ENCODE data around the gene DDX46. TPM values are rescaled to one million over a fixed set of nuclear protein-coding genes. Genes with fewer than 3 reads are reported as not detected.
"Not testable (repeated sequence)": the region's sequence is repeated elsewhere in the genome, so short reads cannot be mapped to it uniquely, and the experiment has no call there.

The DDX46 gene
- total RNA-seq, 3 donors from 2014 or later (not counting 1 experiment from before 2014, with no cell fraction given) = 61.4 to 74.8 (median 67.2) TPM

DNA sequence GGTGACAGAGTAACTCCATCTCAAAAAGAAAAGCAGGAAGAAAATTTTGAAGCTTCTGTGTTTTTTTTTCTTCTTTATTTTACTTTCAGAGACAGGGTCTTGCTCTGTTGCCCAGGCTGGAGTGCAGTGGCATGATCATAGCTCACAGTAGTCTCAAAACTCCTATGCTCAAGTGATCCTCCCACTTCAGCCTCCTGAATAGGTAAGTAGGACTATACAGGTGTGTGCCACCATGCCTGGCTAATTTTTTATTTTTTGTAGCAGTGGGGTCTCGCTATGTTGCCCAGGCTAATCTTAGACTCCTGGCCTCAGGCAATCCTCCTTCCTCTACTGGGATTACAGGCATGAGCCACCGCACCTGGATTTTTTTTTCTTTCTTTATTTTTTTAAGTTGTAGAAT is 77.0 kb downstream of the DDX46 start:
- Histone ChIP-seq H3K4me1 (ENCODE audit: control insufficient read depth, insufficient read depth, low read length) (no peaks in the 10 kb centered on the region), H3K9me3 (ENCODE audit: control insufficient read depth, insufficient read depth, low read length) (no peaks in the 10 kb centered on the region), H3K4me3 (ENCODE audit: low read length) (no peak overlapping the region), H3K27ac (ENCODE audit: low read length) (no peak overlapping the region), H3K27me3 (ENCODE audit: control insufficient read depth, insufficient read depth, low read length) (no peaks in the 10 kb centered on the region), H3K36me3 (ENCODE audit: control insufficient read depth, insufficient read depth, low read length) (peaks cover 11% of the 10 kb centered on the region)
- no peak for TF ChIP-seq CTCF (IDR thresholded peaks at IDR 0.05)
- Mint-ChIP-seq H3K4me1 (no peaks in the 10 kb centered on the region), H3K9me3 (no peaks in the 10 kb centered on the region), H3K36me3 (no peaks in the 10 kb centered on the region), H3K4me3 (no peak overlapping the region), H3K27me3 (ENCODE audit: low read depth in 2 of 2) (no peaks in the 10 kb centered on the region), H3K27ac (no peak overlapping the region)
- intact Hi-C loops (cut with micrococcal nuclease) = no loop called here
- WGBS (ENCODE audit: insufficient coverage) = no CpG with 5 or more reads among the region's 2 CpGs
- DNase-seq = no peak
- no peak for ATAC-seq

DNA sequence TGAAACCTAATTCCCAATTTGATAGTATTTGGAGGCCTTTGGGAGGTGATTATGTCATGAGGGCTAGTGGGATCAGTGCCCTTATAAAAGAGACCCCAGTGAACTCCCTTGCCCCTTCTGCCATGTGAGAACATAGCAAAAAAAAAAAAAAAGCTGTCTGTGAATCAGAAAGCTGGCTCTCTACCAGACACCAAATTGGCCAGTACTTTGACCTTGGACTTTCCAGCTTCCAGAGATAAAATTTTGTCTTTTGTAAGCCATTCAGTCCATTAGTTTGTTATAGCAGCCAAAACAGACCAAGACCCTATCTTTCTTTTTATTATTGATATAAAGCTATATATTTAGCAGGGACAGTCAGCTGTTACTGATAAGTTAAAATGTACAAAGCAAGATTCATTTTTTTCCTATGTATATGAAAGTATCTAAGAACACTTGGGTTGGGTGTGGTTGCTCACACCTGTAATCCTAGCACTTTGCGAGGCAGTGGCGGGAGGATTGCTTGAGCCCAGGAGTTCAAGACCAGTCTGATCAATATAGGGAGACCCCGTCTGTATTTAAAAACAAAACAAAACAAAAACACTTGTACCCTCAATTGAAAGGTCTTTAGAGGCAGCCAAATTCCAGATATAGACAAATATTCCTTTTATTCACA is 79.1 kb downstream of the DDX46 start:
- DNase-seq = no peak
- 100% methylated on average over 3 of the region's 3 CpGs for WGBS (ENCODE audit: insufficient coverage)
- Mint-ChIP-seq H3K27me3 (ENCODE audit: low read depth in 2 of 2) (no peaks in the 10 kb centered on the region), H3K9me3 (no peaks in the 10 kb centered on the region), H3K36me3 (no peaks in the 10 kb centered on the region), H3K4me1 (no peaks in the 10 kb centered on the region), H3K4me3 (no peak overlapping the region), H3K27ac (no peak overlapping the region)
- intact Hi-C loops (cut with micrococcal nuclease) = no loop called here
- H3K36me3 ChIP-seq (ENCODE audit: control insufficient read depth, insufficient read depth, low read length) = peaks cover 11% of the 10 kb centered on the region
- H3K4me1 ChIP-seq (ENCODE audit: control insufficient read depth, insufficient read depth, low read length) = no peaks in the 10 kb centered on the region
- no peak for TF ChIP-seq CTCF (IDR thresholded peaks at IDR 0.05)
- H3K4me3 ChIP-seq (ENCODE audit: low read length) = no peak overlapping the region
- H3K9me3 ChIP-seq (ENCODE audit: control insufficient read depth, insufficient read depth, low read length) = no peaks in the 10 kb centered on the region
- H3K27ac ChIP-seq (ENCODE audit: low read length) = no peak overlapping the region
- H3K27me3 ChIP-seq (ENCODE audit: control insufficient read depth, insufficient read depth, low read length) = no peaks in the 10 kb centered on the region
- ATAC-seq = no peak

GRCh38 chr5:134838361-134838760 is 79.8 kb downstream of the DDX46 start:
- H3K27ac Mint-ChIP-seq; H3K36me3 Mint-ChIP-seq; H3K27me3 Mint-ChIP-seq (ENCODE audit: low read depth in 2 of 2); H3K9me3 Mint-ChIP-seq; H3K9me3 ChIP-seq (ENCODE audit: control insufficient read depth, insufficient read depth, low read length); DNase-seq; H3K4me1 ChIP-seq (ENCODE audit: control insufficient read depth, insufficient read depth, low read length); H3K27ac ChIP-seq (ENCODE audit: low read length); H3K4me3 ChIP-seq (ENCODE audit: low read length); intact Hi-C loops (cut with micrococcal nuclease); H3K4me3 Mint-ChIP-seq; H3K4me1 Mint-ChIP-seq; ATAC-seq; H3K27me3 ChIP-seq (ENCODE audit: control insufficient read depth, insufficient read depth, low read length): not testable (repeated sequence)
- H3K36me3 ChIP-seq (ENCODE audit: control insufficient read depth, insufficient read depth, low read length) = peaks cover 10% of the 10 kb centered on the region
- WGBS (ENCODE audit: insufficient coverage) = 98% methylated on average over 9 of the region's 9 CpGs

- no peak overlapping the region for H3K4me3 Mint-ChIP-seq
- no peak overlapping the region for H3K27ac Mint-ChIP-seq
Observed at GRCh38 chr5:134840811-134841210, 82.2 kb downstream of the DDX46 start.

More at GRCh38 chr5:134840811-134841210, 82.2 kb downstream of the DDX46 start:
- no peak for DNase-seq
- H3K27me3 Mint-ChIP-seq (ENCODE audit: low read depth in 2 of 2) = no peaks in the 10 kb centered on the region
- no peaks in the 10 kb centered on the region for H3K9me3 Mint-ChIP-seq
- H3K4me1 Mint-ChIP-seq = peaks cover 8 to 9% of the 10 kb centered on the region in 2 donors
- TF ChIP-seq CTCF (IDR thresholded peaks at IDR 0.05) = no peak
- Histone ChIP-seq H3K4me1 (ENCODE audit: control insufficient read depth, insufficient read depth, low read length) (peaks cover 7% of the 10 kb centered on the region), H3K36me3 (ENCODE audit: control insufficient read depth, insufficient read depth, low read length) (peaks cover 6% of the 10 kb centered on the region), H3K27ac (ENCODE audit: low read length) (no peak overlapping the region), H3K4me3 (ENCODE audit: low read length) (no peak overlapping the region), H3K9me3 (ENCODE audit: control insufficient read depth, insufficient read depth, low read length) (no peaks in the 10 kb centered on the region), H3K27me3 (ENCODE audit: control insufficient read depth, insufficient read depth, low read length) (no peaks in the 10 kb centered on the region)
- 100% methylated on average over 2 of the region's 3 CpGs for WGBS (ENCODE audit: insufficient coverage)
- intact Hi-C loops (cut with micrococcal nuclease) = no loop called here
- ATAC-seq = no peak
- no peaks in the 10 kb centered on the region for H3K36me3 Mint-ChIP-seq
